OCI-LY1 (cell line): ENCODE measurements around the gene LRMDA.

Source experiments
- CTCF ChIP-seq: fragments of 200-600 bp; sonication (generic), shearing (Covaris generic); IDR thresholded peaks from 2 replicates; pipeline ENCODE4 v1.5.1; 2017; ENCODE audit warnings: mild to moderate bottlenecking, antibody characterized with exemption, low read length, moderate library complexity, mixed read lengths
- EZH2 ChIP-seq: fragments of 200-600 bp; sonication (generic), shearing (Covaris generic); IDR thresholded peaks from 2 replicates; pipeline ENCODE4 v1.8.0; 2017; ENCODE audit warnings: borderline replicate concordance, mixed run types, mild to moderate bottlenecking, antibody characterized with exemption, low read length, moderate library complexity, mixed read lengths

- TF ChIP-seq CTCF, result no peak
- no peak for TF ChIP-seq EZH2
Measured at GRCh38 chr10:75957314-75958120, 526.1 kb downstream of the LRMDA start.
